OCI-M2 (cell line): ENCODE results near the gene TMEM81.

ENCODE experiments used
- DNase-seq: peaks from one replicate; lab custom pipeline; 2025; ENCODE audit not compliant: unreplicated experiment; lab: John Stamatoyannopoulos, UW

The TMEM81 gene, protein sequence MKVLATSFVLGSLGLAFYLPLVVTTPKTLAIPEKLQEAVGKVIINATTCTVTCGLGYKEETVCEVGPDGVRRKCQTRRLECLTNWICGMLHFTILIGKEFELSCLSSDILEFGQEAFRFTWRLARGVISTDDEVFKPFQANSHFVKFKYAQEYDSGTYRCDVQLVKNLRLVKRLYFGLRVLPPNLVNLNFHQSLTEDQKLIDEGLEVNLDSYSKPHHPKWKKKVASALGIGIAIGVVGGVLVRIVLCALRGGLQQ

DNA sequence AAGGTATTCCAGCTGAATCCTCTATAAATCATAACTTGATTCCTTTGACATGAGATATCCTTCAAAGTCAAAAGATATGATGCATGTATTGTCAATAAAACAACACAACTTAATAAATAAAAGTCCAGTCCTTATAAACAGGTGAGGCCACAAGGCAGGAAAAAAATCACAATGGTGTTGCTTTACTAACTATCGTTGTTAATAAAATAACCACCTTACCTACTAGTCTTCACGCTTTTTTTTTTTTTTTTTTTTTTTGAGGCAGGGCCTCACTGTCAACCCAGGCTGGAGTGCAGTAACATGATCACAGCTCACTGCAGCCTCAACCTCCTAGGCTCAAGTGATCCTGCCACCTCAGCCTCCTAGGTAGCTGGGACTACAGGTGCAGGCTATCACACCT lies at the start of gene TMEM81:
TMEM81 (minus strand) TSS at position 101 of the 400 bp plus-strand sequence. CDS start 140 bp downstream, outside the sequence.
- no peak for DNase-seq

DNA sequence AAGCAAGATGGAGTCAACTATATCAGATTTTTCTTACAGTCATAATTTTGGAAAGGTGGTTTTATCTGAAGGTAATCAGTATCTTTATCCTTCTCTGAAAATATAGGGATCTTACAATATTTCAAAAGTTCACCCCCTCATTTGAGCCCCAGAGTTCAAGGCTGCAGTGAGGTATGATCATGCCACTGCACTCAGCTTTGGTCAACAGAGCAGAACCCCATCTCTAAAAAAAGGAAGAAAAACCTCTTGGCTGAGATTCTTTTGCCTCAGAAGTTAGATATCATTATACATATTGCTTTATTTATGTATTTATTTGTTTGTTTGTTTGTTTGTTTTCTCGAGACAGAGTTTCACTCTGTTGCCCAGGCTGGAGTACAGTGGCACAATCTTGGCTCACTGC lies 49.0 kb upstream of the TMEM81 start:
- no peak for DNase-seq

DNA sequence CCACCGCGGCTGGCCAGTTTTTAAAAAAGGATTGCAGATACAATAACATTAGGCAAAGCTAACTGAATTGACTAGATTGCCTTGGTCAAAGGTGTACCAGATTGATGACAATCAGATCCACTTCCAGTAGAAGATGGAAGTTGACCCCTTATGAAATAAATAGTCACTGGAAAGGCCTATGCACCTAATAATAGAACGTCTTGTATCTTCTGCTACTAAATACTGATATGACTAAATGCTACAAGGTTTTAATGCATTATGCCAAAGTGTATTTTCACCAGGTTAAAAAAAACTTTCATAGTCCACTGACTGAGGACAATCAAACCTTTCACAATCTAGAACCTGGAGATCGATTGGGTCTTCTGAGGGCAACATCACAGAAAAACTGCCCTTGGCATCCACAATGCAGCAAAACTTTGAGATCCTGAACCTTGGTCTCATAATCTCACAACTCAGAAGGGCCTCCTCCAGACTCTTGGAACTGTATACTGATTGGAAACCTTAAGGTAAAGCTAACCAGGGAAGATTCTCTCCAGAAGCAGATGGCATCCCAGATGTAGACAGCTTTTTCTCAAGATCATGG lies 45.3 kb upstream of the TMEM81 start:
- DNase-seq: no peak

DNA sequence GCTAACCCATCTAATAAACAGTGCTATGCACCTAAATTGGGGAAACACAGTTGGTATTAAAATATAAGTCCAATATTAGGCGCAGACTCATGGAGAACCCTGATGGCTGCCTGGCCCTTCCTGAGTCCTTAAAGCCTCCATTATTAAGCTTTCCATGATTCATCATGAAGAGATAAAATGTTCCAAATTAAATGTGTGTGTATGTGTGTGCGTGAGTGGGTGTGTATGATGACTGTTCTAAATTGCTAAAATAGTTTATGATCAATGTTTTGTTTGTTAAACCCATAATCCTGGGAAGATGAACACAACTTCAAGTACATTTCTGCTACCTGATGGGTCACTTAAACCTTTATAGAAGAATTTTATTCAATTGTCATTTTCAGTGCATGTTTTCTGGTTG lies 43.8 kb upstream of the TMEM81 start:
- no peak for DNase-seq

DNA sequence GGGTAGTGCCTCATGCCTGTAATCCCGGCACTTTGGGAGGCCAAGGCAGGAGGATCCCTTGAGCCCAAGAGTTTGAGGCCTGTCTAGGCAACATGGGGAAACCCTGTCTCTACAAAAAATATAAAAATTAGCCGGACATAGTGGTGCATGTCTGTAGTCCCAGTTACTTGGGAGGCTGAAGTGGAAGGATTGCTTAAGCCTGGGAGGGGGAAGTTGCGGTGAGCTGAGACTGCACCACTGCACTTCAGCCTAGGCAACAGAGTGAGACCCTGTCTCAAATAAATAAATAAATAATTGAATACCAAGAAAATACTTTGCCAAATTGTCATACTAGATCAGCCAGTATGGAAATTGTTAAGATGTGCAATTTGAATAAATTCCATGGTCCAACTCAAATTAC lies 43.4 kb upstream of the TMEM81 start:
- no peak for DNase-seq

DNA sequence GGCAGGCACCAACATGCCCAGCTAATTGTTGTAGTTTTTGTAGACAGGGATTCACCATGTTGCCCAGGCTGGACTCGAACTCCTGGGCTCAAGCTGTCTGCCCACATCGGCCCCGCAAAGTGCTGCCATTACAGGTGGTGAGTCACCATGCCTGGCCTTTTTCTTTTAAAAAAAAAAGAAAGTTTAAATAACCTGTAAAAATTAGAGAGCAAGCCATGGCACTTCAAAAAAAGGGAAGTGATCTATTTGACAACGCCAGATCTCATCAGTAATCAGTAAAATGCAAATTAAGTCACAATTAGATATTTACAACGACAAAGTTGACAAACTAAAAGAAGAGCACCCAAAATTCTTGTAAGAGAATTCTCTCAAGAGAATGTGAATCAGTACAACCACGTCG lies 40.5 kb upstream of the TMEM81 start:
- no peak for DNase-seq

DNA sequence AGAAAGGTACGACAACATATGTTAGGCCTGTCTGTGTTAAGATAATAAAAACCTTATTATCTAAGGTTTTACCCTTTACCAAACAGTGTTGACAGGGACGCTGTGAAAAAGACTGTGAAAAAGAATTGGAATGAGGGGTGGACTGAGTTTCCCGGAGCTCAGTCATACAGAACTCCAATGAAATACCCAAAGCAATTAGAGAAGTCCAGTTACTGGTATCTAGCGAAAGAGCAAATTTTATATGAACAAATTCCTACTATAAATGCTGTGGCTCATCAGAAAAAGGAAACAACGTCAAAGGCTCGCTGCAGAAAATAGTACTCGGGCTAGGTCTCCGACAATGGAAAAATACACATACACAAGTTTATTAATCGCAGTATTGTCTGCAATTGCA lies 38.2 kb upstream of the TMEM81 start:
- no peak for DNase-seq

DNA sequence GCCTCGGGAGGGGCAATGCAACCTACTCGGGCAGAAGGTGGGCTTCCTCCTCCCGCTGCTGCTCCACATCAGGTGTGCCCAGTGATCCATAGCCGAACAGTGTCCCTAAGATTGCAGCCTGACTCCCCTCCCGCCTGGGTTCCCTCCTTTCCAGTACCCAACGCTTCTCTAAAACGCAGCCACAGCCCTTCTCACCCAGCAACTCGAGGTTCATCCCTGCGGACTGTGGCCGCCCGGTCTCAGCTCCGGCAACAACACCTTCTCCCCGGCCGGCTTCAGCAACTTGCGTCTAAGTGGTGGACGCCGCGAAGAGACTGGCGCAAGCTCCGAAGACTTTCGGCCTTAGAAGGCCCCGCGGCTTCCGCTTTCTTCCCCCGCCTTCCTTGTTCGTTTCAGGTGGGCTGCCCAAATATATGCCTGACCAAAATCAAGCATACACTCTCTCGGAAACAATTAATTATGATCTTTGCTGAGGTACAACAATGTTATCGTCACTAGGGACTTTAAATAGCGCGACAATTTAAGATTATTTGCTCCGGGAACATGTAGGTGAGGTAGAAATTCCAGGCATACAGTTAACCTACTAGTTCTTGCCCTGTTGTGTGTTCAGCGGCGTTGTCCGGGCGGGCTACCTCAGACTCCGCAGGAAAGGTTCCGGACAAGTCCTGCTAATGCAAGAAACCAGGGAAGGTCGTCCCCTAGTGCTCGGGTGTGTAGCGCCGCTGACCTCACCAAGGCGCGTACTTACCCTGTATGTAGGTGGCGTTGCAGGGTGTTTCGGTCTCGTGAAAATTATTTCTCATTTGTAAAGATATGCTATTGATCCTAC lies 37.6 kb upstream of the TMEM81 start, which contains the start of gene RBBP5:
RBBP5 (minus strand) TSS at position 319 of the 829 bp plus-strand sequence; CDS start at position 214, 105 bp downstream.
- peak; percentile 91 for DNase-seq

DNA sequence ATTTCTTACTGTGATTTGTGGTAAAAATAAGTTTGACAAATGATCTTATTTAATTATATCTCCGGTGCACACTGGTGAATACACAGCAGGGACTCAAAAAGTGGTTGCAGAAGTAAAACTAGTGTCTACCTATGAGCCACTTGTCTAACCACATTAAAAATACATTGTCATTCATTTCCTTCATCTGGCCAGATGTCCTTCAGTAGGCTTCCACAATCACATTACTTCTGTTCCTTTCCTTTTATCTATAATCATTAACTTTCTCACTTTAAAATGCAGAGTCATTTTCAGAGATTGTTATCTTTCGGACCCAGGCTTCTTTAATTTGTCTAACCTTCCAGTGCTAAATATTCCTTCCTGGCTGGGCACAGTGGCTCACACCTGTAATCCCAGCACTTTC lies 34.5 kb upstream of the TMEM81 start:
- no peak for DNase-seq

DNA sequence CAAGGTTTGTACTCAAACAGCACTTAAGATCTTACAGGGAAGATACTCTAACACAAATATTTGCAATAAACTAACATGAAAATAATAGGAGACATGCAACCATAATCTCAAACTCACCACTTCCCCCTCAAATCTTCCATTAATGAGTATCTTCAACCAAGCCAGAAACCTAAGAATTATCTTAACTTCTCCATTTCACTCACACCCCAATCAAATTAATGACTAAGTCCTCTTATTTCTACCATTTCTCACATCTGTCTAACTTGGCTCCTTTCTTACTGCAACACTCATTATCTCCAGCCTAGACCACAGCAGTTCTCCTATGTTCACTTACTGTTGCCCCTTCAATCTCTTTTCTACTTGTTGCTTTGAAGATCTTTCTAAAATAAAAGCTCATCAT lies 27.1 kb upstream of the TMEM81 start:
- DNase-seq: no peak

DNA sequence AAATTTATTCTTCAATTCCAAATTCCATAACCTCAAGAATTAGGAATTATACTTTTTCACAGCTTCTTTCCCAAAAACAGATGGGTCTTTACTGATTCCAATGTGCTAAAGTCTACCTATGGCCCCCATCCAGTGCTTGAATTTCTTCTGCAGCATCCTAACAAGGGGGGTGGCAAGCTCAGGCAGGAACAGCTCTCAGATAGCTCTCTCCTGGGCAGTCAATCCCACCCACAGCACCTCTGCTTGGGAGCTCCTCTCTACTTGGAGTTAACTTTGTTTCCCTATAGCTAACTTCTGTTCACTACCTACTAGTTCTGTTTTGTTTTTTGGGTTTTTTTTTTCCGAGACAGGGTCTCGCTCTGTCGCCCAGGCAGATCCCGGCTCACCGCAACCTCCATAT lies 25.5 kb upstream of the TMEM81 start:
- no peak for DNase-seq

DNA sequence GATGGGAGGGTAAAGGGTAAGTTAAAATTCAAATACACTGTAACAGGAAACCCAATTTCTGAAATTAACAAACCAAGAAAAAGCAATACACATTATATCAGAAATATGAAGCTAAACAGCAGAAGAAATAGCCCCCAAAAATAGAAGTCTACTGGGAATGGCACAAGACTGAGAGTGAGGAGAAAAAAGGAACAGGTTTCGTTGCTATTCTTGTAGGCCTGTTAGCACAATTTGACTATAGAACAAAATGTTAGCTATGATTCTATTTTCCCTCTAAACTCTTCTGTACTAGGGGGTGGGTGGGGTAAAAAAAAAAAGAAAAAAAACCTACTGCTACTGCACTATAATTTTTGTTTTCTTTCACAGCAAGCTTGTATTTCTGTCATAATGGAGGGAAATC lies 25.0 kb upstream of the TMEM81 start:
- DNase-seq: no peak

DNA sequence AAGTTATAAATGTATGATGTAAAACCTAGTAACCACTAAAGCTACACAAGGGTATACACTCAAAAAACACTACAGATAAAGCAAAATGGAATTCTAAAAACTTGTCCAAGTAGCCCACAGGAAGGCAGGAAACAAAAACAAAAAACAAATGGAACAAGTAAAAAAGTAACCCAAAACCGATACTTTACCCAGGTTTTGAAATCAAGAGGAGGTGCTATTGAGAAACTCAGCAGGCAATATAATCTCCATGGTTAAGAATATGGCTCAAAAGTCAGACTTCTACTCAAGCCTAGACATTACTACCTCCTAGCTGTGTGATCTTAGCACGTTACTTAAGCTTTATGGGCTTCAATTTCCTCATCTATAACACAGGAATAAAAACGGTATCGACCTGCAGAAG lies 24.2 kb upstream of the TMEM81 start:
- DNase-seq: no peak

DNA sequence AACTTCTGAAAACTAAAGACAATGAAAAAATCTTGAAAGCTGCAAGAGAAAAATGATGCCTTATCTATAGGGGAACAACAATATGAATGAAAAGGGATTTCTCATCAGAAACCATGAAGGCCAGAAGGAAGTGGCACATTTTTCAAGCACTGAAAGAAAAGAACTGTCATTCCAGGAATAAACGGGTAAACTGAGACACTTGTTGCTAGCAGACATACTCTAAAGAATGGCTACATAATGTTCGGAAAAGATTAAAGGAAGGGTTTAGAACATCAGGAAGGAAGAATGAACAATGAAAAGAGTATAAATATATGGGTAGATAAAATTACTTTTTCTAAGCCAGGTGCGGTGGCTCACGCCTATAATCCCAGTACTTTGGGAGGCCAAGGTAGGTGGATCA lies 23.1 kb upstream of the TMEM81 start:
- DNase-seq: no peak

DNA sequence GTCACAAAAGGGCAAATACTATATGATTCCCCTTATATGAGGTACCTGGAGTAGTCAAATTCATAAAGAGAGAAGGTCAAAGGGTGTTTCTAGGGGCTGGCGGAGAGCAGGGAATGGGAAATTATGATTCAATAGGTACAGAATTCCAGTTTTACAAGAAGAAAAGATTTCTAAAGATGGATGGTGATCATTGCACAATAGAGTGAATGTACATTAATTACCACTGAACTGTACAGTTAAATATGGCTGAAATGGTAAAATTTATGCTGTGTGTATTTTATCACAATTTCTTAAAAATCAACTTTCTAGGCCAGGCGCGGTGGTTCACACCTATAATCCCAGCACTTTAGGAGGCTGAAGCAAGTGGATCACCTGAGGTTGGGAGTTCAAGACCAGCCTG lies 18.1 kb upstream of the TMEM81 start:
- DNase-seq: no peak

DNA sequence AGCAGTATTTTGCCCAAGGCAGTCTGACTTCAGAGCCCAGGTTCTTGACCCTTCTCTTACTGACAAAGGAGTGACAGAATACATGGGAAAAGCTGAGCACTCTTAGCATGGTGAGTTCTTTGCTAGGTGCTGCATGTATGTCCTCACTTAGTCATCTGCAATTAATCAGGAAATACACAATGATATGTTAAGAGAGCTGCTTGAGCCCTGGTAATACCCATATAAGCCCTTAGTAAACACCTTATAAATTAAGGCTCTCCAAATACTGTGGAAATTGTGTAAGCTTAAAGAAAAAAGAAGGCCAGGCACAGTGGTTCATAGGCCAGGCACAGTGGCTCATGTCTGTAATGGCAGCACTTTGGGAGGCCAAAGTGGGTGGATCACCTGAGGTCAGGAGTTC lies 14.0 kb upstream of the TMEM81 start:
- DNase-seq: no peak

DNA sequence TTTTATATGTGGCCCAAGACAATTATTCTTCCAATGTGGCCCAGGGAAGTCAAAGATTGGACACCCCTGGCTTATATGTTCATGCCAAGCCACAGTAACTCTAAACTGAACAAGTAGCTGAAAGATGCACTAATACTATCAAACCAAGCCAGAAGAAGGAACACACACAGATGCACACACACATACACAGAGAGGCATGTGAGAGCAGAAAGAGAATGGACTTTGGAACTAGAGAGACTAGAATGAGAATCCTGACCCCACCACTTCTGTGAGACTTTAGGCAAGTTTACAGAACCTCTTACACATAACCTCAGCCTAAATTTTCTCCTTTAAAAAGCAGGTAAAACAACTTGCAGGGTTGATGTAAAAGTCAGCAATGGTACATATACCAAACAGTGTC lies 11.2 kb upstream of the TMEM81 start:
- DNase-seq: no peak

DNA sequence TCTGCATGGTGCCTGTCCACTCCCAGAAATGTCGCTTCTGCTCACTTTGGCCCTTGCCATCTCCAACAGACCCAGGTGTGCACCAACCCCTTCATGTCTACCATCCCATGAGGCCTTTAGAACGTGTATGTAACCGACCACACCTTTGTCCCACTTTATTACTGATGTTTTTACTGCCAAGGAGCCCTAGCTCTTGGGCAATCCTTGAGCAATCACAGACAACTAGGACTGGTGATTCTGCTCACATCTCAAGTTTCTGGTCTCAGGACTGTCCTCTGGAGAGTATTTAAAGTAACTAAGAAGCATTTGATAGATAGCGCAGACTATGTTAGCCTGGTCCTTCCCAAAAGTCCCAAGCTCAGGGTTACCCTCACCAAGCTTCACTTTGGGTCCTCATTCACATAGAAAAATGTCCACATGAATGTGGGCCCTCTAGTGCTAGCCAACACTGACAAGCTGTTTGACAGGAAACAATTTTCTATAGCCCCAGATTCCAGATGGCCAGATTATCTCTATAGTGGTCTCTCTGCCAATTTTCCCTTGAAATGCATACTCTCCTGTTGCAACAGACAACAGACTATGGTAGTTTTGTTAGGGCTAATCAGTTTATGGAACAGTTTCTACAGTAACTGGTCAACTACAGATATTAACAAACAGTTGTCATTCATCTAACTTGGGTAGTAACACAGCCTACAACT lies 6.9 kb upstream of the TMEM81 start:
- DNase-seq: no peak

DNA sequence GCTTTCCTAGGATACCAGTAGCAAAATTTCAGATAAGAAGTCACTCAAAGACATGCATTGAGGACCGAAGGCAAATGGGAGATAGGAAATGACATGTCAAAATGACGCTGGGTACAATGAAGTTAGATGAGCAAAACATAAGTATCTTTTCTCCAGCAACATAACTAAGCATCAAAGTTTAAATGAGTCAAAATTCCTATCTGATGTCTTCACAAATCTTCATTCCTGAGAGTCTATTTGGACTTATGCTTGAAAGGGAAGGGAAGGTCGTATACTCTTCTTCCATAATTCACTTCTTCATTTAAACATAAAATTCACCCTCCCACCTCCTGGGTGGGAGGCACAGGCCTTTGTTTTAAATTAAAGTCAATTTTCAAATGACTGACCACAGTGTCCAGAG lies 4.1 kb upstream of the TMEM81 start:
- no peak for DNase-seq

DNA sequence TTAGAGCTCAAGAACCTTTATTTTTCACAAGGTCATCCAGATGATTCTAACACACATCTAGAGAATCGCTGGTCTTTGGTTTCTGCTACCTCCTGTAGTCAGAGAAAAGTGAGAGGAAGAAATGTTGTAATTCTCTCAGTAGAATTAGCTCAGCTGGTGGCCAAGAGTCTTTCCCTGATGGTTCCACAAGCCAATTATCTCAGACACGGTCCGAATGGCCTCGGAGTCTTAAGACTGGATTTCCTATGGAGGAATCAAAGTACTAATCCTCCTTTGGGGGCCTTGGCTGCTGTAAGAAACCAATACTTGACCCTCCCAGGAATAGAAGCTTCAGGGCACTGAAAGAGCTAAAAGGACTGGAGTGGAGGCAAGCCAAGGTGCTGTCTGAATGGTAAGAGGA lies 1.8 kb downstream of the TMEM81 start:
- no peak for DNase-seq

DNA sequence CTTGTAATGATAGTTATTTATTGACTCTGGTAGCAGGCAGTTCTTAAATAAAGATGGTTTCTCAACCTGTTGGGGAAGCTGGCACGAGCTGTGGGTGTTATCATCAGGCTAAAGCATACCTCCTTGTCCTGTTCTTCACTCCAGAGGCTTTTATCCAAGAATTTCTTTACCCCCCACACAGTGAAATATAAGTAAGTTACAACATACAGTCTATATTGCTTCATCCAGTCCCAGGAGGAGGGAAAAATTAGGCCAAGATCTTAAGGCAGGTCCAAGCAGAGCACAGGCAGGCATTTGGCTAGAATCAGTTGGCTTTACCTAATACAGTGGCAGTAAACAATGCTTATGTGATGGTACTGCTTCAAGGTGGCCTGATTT lies 6.3 kb downstream of the TMEM81 start:
- no peak for DNase-seq
